ENCODE data around the gene SLC25A34. TPM values are rescaled to one million over a fixed set of nuclear protein-coding genes. Genes with fewer than 3 reads are reported as not detected.

Gene SLC25A34
- polyA plus RNA-seq, 1 of the 3 experiments (the other 2 are of a cell fraction) = 1.4 TPM

DNA sequence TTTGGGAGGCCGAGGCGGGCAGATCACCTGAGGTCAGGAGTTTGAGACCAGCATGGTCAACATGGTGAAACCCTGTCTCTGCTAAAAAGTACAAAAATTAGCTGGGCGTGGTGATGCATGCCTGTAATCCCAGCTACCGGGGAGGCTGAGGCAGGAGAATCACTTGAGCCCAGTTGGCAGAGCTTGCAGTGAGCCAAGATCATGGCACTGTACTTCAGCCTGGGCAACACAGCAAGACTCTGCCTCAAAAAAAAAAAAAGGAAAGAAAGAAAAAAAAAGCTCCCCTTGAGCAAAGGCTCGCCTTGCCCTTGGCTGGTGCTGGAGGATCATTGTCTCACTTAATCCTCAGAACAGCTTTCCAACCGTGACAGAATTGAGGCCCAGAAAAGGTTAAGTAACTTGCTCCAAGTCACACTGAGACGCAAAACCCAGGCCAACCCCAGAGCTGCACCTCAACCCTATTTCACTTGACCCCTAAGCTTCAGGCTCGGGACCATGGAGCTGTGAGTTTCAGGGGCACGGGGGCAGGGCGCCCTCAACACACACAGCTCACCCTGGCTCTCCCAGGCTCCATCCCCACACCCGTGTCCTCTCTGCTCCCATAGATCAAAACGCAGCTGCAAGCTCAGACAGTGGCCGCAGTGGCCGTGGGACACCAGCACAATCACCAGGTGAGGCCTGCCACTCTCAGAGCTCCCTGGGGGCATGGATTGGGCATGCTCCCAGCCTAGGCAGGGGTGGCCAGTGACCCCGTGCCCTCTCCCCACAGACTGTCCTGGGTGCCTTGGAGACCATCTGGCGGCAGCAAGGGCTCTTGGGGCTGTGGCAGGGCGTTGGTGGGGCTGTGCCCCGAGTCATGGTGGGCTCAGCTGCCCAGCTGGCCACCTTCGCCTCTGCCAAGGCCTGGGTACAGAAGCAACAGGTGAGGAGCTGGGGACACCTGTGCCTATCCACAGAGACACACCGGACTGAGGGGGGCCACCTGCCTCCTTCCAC lies 1.6 kb downstream of the SLC25A34 start:
- H3K9me3 ChIP-seq = no peaks in the 10 kb centered on the region
- peak overlapping the region in 1 of 2 experiments; percentile 79; a peak in 2 of 4 replicates for H3K27ac ChIP-seq (ENCODE audit: low read depth in 2 of 2, low read length in 1 of 2)
- no peaks in the 10 kb centered on the region for H3K27me3 ChIP-seq (ENCODE audit: insufficient read depth)
- 91% methylated on average over 11 of the region's 20 CpGs for WGBS (ENCODE audit: low lambda C conversion rate)
- H3K79me2 ChIP-seq (ENCODE audit: insufficient read depth) = no peaks in the 10 kb centered on the region
- no peaks in the 10 kb centered on the region for H3K9me2 ChIP-seq
- ChIA-PET CTCF (interaction anchor here (1.1 to 2.9 kb wide), 4 partner anchors 11 to 142 kb away, joined by 3 to 10 read pairs (median 4); no protein-coding TSS in a partner anchor), POLR2A (interaction anchor here (0.9 to 1.5 kb wide), 3 partner anchors 10 to 20 kb away, joined by 3 to 5 read pairs (median 4); no protein-coding TSS in a partner anchor)
- no peaks in the 10 kb centered on the region for H4K20me1 ChIP-seq (ENCODE audit: insufficient read depth)
- TF ChIP-seq EP300 (IDR thresholded peaks at IDR 0.05; ENCODE audit: borderline replicate concordance in 1 of 2, low read depth in 1 of 2, low read length in 1 of 2) (no peak), TAF1 (IDR thresholded peaks at IDR 0.05; ENCODE audit: borderline replicate concordance, low read depth, low read length) (no peak), YY1 (IDR thresholded peaks at IDR 0.05; ENCODE audit: low read depth) (no peak), FOXJ3 (CRISPR knock-in tag; IDR thresholded peaks at IDR 0.05) (no peak), SMC3 (IDR thresholded peaks at IDR 0.05; ENCODE audit: low read depth, low read length) (no peak), RFX5 (IDR thresholded peaks at IDR 0.05; ENCODE audit: low read length) (no peak), TEAD4 (IDR thresholded peaks at IDR 0.05; ENCODE audit: borderline replicate concordance, insufficient read depth) (no peak)
- no peak overlapping the region for H3K4me3 ChIP-seq (ENCODE audit: low read depth in 2 of 2, low read length in 1 of 2)
- H3K9ac ChIP-seq = no peak overlapping the region
- H3K36me3 ChIP-seq (replicated peaks in 1 of 2; ENCODE audit: control insufficient read depth in 1 of 2, insufficient read depth in 2 of 2, low read length in 1 of 2) = peaks cover 0 to 19% of the 10 kb centered on the region in 2 experiments
- H3K4me2 ChIP-seq = no peak overlapping the region
- H2AFZ ChIP-seq (ENCODE audit: low read depth) = no peak overlapping the region
- H3K4me1 ChIP-seq (ENCODE audit: control insufficient read depth in 1 of 2, insufficient read depth in 2 of 2, low read depth in 1 of 2, low read length in 1 of 2) = peaks cover 0 to 43% of the 10 kb centered on the region in 2 experiments; a peak in 1 of 4 replicates
- H3F3A ChIP-seq (replicated peaks; ENCODE audit: insufficient read depth) = no peaks in the 10 kb centered on the region
- DNase-seq = no peak

DNA sequence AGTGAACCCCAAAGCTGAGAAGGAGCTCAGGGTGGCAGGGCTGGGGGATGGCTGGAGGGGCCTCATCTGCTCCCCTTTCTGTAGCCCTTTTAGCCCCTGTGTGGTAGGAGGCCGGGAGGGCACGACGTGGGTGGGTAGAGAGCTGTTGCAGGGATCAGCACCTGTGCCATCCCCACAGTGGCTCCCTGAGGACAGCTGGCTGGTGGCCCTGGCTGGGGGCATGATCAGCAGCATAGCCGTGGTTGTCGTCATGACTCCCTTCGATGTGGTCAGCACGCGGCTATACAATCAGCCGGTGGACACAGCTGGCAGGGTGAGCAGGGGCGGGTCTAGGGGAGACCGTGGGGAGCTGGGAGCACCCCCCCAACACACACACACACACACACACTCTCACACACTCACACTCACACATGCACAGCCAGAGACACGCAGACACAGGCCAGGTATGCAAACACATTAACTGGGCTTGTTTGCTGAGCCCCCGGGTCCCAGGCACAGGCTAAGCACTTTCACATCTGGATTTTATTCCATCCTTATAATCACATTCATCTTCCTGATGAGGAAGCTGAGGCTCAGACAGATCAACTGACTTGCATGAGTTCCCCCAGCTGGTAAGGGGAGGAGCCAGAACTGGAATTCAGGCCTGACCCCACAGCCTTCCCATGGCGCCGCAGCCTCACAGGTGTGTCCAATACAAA lies 2.5 kb downstream of the SLC25A34 start:
- no peak overlapping the region for H3K4me3 ChIP-seq (ENCODE audit: low read depth in 2 of 2, low read length in 1 of 2)
- H3K9me2 ChIP-seq = no peaks in the 10 kb centered on the region
- H3K79me2 ChIP-seq (ENCODE audit: insufficient read depth) = no peaks in the 10 kb centered on the region
- ChIA-PET POLR2A (interaction anchor here (0.7 to 1.5 kb wide), 4 partner anchors 11 to 19 kb away, joined by 3 to 5 read pairs (median 4); no protein-coding TSS in a partner anchor), CTCF (interaction anchor here (0.9 to 2.9 kb wide), 5 partner anchors 10 to 256 kb away, joined by 3 to 10 read pairs (median 3); no protein-coding TSS in a partner anchor)
- no peak overlapping the region for H2AFZ ChIP-seq (ENCODE audit: low read depth)
- H3K9me3 ChIP-seq = no peaks in the 10 kb centered on the region
- no peak overlapping the region for H3K9ac ChIP-seq
- H3K4me1 ChIP-seq (ENCODE audit: control insufficient read depth in 1 of 2, insufficient read depth in 2 of 2, low read depth in 1 of 2, low read length in 1 of 2) = peaks cover 0 to 43% of the 10 kb centered on the region in 2 experiments; a peak in 1 of 4 replicates
- no peak overlapping the region for H3K4me2 ChIP-seq
- no peaks in the 10 kb centered on the region for H3F3A ChIP-seq (replicated peaks; ENCODE audit: insufficient read depth)
- TF ChIP-seq RCOR1 (IDR thresholded peaks at IDR 0.05; ENCODE audit: low read length) (peak; percentile 25; the same call in 1 of the 2 replicates), EP300 (IDR thresholded peaks at IDR 0.05; ENCODE audit: borderline replicate concordance in 1 of 2, low read depth in 1 of 2, low read length in 1 of 2) (peak in 1 of 2 experiments; percentile 12; a peak in 1 of 4 replicates), YY1 (IDR thresholded peaks at IDR 0.05; ENCODE audit: low read depth) (no peak), TCF12 (IDR thresholded peaks at IDR 0.05) (peak; percentile 10; the same call in 1 of the 2 replicates), FOXJ3 (CRISPR knock-in tag; IDR thresholded peaks at IDR 0.05) (0 out of 2 replicates have a peak, but pooled peaks have one; percentile 18), EZH2phosphoT487 (IDR thresholded peaks at IDR 0.05; ENCODE audit: borderline replicate concordance, low read depth) (no peak), MXI1 (IDR thresholded peaks at IDR 0.05; ENCODE audit: low read depth, low read length) (0 out of 2 replicates have a peak, but pooled peaks have one; percentile 30), RFX5 (IDR thresholded peaks at IDR 0.05; ENCODE audit: low read length) (no peak)
- no peaks in the 10 kb centered on the region for H4K20me1 ChIP-seq (ENCODE audit: insufficient read depth)
- H3K27ac ChIP-seq (ENCODE audit: low read depth in 2 of 2, low read length in 1 of 2) = peak overlapping the region in 1 of 2 experiments; percentile 79; a peak in 2 of 4 replicates
- H3K27me3 ChIP-seq (ENCODE audit: insufficient read depth) = no peaks in the 10 kb centered on the region
- peaks cover 0 to 10% of the 10 kb centered on the region in 2 experiments for H3K36me3 ChIP-seq (replicated peaks in 1 of 2; ENCODE audit: control insufficient read depth in 1 of 2, insufficient read depth in 2 of 2, low read length in 1 of 2)
- peak; percentile 84 for DNase-seq
- 73% methylated on average over 7 of the region's 15 CpGs for WGBS (ENCODE audit: low lambda C conversion rate)

Measured in SK-N-SH (cell line).